ENCODE data around the gene CLTRN. TPM values are rescaled to one million over a fixed set of nuclear protein-coding genes. Genes with fewer than 3 reads are reported as not detected.

Gene CLTRN
- total RNA-seq, 1 experiment from 2014 or later, result 1.8 TPM

- Histone ChIP-seq H2BK12ac (ENCODE audit: insufficient read length, low read depth, low read length) (no peak overlapping the region), H2BK120ac (ENCODE audit: low read depth, low read length, poor library complexity, severe bottlenecking) (no peak overlapping the region), H3K23me2 (ENCODE audit: insufficient read length, low read depth, low read length, poor library complexity, severe bottlenecking) (no peaks in the 10 kb centered on the region), H3K23ac (ENCODE audit: insufficient read length, low read depth, low read length) (no peak overlapping the region), H2BK5ac (ENCODE audit: insufficient read length, low read length) (no peak overlapping the region), H3T11ph (ENCODE audit: low read length) (no peak overlapping the region), H3K14ac (ENCODE audit: insufficient read depth, low read length) (no peak overlapping the region), H3K79me2 (ENCODE audit: insufficient read depth, low read length) (peaks cover 27% of the 10 kb centered on the region; the same call in 1 of the 2 replicates), H3K4ac (ENCODE audit: low read depth, low read length) (no peak overlapping the region), H3K27me3 (ENCODE audit: insufficient read depth, low read length) (no peaks in the 10 kb centered on the region), H3K79me1 (ENCODE audit: insufficient read depth, low read depth, low read length, poor library complexity, severe bottlenecking) (no peaks in the 10 kb centered on the region), H4K91ac (ENCODE audit: insufficient read length, low read depth, low read length) (no peak overlapping the region), H3K9ac (ENCODE audit: extremely low read depth, insufficient read length, low read length) (no peak overlapping the region), H2AFZ (ENCODE audit: low read length) (no peak overlapping the region), H3K56ac (ENCODE audit: insufficient read length, low read depth, low read length) (no peak overlapping the region), H4K5ac (ENCODE audit: insufficient read length, low read depth, low read length) (no peak overlapping the region), H2BK20ac (ENCODE audit: low read depth, low read length, poor library complexity, severe bottlenecking) (no peak overlapping the region), H2AK5ac (ENCODE audit: insufficient read length, low read length) (no peak overlapping the region), H4K20me1 (ENCODE audit: control insufficient read depth, insufficient read depth, insufficient read length) (no peaks in the 10 kb centered on the region), H3K4me2 (ENCODE audit: insufficient read depth, insufficient read length, low read length) (no peak overlapping the region), H3K18ac (ENCODE audit: insufficient read length, low read depth, low read length) (no peak overlapping the region), H3K27ac (ENCODE audit: insufficient read length, low read depth, low read length) (no peak overlapping the region), H3K9me3 (ENCODE audit: control insufficient read depth, low read depth, low read length) (no peaks in the 10 kb centered on the region), H2BK15ac (ENCODE audit: low read depth, low read length) (no peak overlapping the region), H4K8ac (replicated peaks; ENCODE audit: insufficient read length, low read depth, low read length) (no peak overlapping the region), H3K4me1 (ENCODE audit: insufficient read depth, low read length) (peaks cover 3% of the 10 kb centered on the region; the same call in 1 of the 2 replicates)
- Mint-ChIP-seq H3K27me3 (ENCODE audit: low read depth) (no peaks in the 10 kb centered on the region; the same call in none of the 2 replicates), H3K4me1 (peaks cover 5 to 7% of the 10 kb centered on the region in 2 experiments), H3K27ac (no peak overlapping the region), H3K4me3 (no peak overlapping the region), H3K9me3 (peaks cover 4 to 5% of the 10 kb centered on the region in 2 experiments; a peak in 3 of 5 replicates), H3K36me3 (ENCODE audit: insufficient read depth in 1 of 3, low read depth in 3 of 3) (peaks cover 3 to 9% (median 5%) of the 10 kb centered on the region in 3 experiments)
- WGBS (ENCODE audit: extremely low coverage, insufficient read length, low lambda C conversion rate), result no CpG with 5 or more reads among the region's 3 CpGs
- TF ChIP-seq, protein P1, sequence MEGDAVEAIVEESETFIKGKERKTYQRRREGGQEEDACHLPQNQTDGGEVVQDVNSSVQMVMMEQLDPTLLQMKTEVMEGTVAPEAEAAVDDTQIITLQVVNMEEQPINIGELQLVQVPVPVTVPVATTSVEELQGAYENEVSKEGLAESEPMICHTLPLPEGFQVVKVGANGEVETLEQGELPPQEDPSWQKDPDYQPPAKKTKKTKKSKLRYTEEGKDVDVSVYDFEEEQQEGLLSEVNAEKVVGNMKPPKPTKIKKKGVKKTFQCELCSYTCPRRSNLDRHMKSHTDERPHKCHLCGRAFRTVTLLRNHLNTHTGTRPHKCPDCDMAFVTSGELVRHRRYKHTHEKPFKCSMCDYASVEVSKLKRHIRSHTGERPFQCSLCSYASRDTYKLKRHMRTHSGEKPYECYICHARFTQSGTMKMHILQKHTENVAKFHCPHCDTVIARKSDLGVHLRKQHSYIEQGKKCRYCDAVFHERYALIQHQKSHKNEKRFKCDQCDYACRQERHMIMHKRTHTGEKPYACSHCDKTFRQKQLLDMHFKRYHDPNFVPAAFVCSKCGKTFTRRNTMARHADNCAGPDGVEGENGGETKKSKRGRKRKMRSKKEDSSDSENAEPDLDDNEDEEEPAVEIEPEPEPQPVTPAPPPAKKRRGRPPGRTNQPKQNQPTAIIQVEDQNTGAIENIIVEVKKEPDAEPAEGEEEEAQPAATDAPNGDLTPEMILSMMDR (conservative IDR thresholded peaks at IDR 0.05), result no peak
- no peak for DNase-seq
These were observed 16.8 kb upstream of the CLTRN start for GRCh38 chrX:15681433-15681832.

Data from H9 (cell line).